Renal pelvis (tissue), 4 donors: ENCODE measurements around the gene ALDOC. TPM values are rescaled to one million over a fixed set of nuclear protein-coding genes. Genes with fewer than 3 reads are reported as not detected.

ENCODE experiments used
- DNase-seq: peaks from one replicate; pipeline ENCODE4 v3.0.0-alpha.2; 2013
- polyA plus RNA-seq, 3 donors: library from polyadenylated mRNA; unstranded; fragments of 120-200 nt; gene quantifications; one replicate each; pipeline ENCODE4 v1.2.1, GENCODE V29; 2013; ENCODE audit not compliant: insufficient read length in 3 of 3

ALDOC gene
- polyA plus RNA-seq, 3 donors = 29.6 to 31.2 (median 30.1) TPM

- DNase-seq = no peak
These were observed 40.0 kb downstream of the ALDOC start for GRCh38 chr17:28536532-28537218.

- DNase-seq = no peak
These were observed 41.8 kb downstream of the ALDOC start for GRCh38 chr17:28534740-28535375.

GRCh38 chr17:28533091-28533807 is 43.4 kb downstream of the ALDOC start:
- DNase-seq = no peak

- DNase-seq = peak; percentile 35
These were observed 44.4 kb downstream of the ALDOC start for GRCh38 chr17:28532050-28532960.

GRCh38 chr17:28530926-28531325 is 45.8 kb downstream of the ALDOC start:
- DNase-seq = no peak

- no peak for DNase-seq
These were observed 46.4 kb downstream of the ALDOC start for GRCh38 chr17:28530250-28530649.

- no peak for DNase-seq
These were observed 47.7 kb downstream of the ALDOC start for GRCh38 chr17:28529013-28529400.

GRCh38 chr17:28528327-28529012 is 48.2 kb downstream of the ALDOC start:
- no peak for DNase-seq

- no peak for DNase-seq
These were observed 48.8 kb downstream of the ALDOC start for GRCh38 chr17:28527859-28528258.

- DNase-seq = no peak
These were observed 49.5 kb downstream of the ALDOC start for GRCh38 chr17:28527181-28527681.

- DNase-seq = no peak
These were observed 50.3 kb downstream of the ALDOC start for GRCh38 chr17:28526381-28526780.

- DNase-seq = peak; percentile 65
These were observed 51.9 kb downstream of the ALDOC start for GRCh38 chr17:28524476-28525424.

- DNase-seq = no peak
These were observed 52.8 kb downstream of the ALDOC start for GRCh38 chr17:28523876-28524275.

- DNase-seq = no peak
These were observed 53.5 kb downstream of the ALDOC start for GRCh38 chr17:28523186-28523585.

Other genes with a start within 250 kb of the ALDOC start
- 10 to 100 TPM; 50.6 to 58.9 (median 54.0) TPM for gene IFT20, start 241.4 kb downstream of the ALDOC start, polyA plus RNA-seq
- gene TNFAIP1, start 241.1 kb downstream of the ALDOC start, polyA plus RNA-seq = 10 to 100 TPM; 40.7 to 44.6 (median 44.5) TPM
- 100 to 1,000 TPM in 1 of 3 donors, 10 to 100 TPM in 2; 87.6 to 102 (median 93.9) TPM for gene POLDIP2, start 219.4 kb downstream of the ALDOC start, polyA plus RNA-seq
- not detected for gene SEBOX, start 211.7 kb downstream of the ALDOC start, polyA plus RNA-seq
- gene VTN, start 206.6 kb downstream of the ALDOC start, polyA plus RNA-seq = 10 to 100 TPM; 18.7 to 25.2 (median 20.4) TPM
- gene SARM1, start 205.2 kb downstream of the ALDOC start, polyA plus RNA-seq = 10 to 100 TPM; 14.9 to 16.8 (median 15.9) TPM
- 10 to 100 TPM; 11.4 to 16.8 (median 14.9) TPM for gene SLC46A1, start 170.7 kb downstream of the ALDOC start, polyA plus RNA-seq
- gene SLC13A2, start 103.3 kb downstream of the ALDOC start, polyA plus RNA-seq = 10 to 100 TPM; 13.0 to 18.8 (median 16.9) TPM
- gene FOXN1, start 70.5 kb downstream of the ALDOC start, polyA plus RNA-seq = under 1 TPM; 0.47 to 0.69 (median 0.57) TPM
- 10 to 100 TPM; 60.8 to 78.8 (median 70.3) TPM for gene UNC119, start 24.3 kb downstream of the ALDOC start, polyA plus RNA-seq
- gene PIGS, start 5.4 kb downstream of the ALDOC start, polyA plus RNA-seq = 100 to 1,000 TPM in 2 of 3 donors, 10 to 100 TPM in 1; 95.6 to 111 (median 107) TPM
- 10 to 100 TPM; 61.9 to 65.9 (median 63.4) TPM for gene SPAG5, start 22.1 kb upstream of the ALDOC start, polyA plus RNA-seq
- 10 to 100 TPM; 10.6 to 31.7 (median 29.3) TPM for gene RSKR, start 37.3 kb upstream of the ALDOC start, polyA plus RNA-seq
- 100 to 1,000 TPM in 1 of 3 donors, 10 to 100 TPM in 2; 86.0 to 106 (median 99.9) TPM for gene BLTP2, start 68.3 kb upstream of the ALDOC start, polyA plus RNA-seq
- 10 to 100 TPM; 76.3 to 87.5 (median 79.7) TPM for gene SDF2, start 85.0 kb upstream of the ALDOC start, polyA plus RNA-seq
- gene SUPT6H, start 85.3 kb upstream of the ALDOC start, polyA plus RNA-seq = 10 to 100 TPM; 68.0 to 81.6 (median 80.7) TPM
- 10 to 100 TPM in 2 of 3 donors, 1 to 10 TPM in 1; 4.3 to 11.2 (median 10.3) TPM for gene PROCA1, start 135.0 kb upstream of the ALDOC start, polyA plus RNA-seq
- gene RAB34, start 141.0 kb upstream of the ALDOC start, polyA plus RNA-seq = 100 to 1,000 TPM; 155 to 193 (median 178) TPM
- 100 to 1,000 TPM; 804 to 896 (median 874) TPM for gene RPL23A, start 143.1 kb upstream of the ALDOC start, polyA plus RNA-seq
- 10 to 100 TPM; 16.6 to 19.8 (median 18.5) TPM for gene TLCD1, start 149.3 kb upstream of the ALDOC start, polyA plus RNA-seq
- 10 to 100 TPM in 2 of 3 donors, 1 to 10 TPM in 1; 7.1 to 13.8 (median 12.4) TPM for gene NEK8, start 151.9 kb upstream of the ALDOC start, polyA plus RNA-seq
- 100 to 1,000 TPM; 133 to 163 (median 136) TPM for gene TRAF4, start 167.1 kb upstream of the ALDOC start, polyA plus RNA-seq